Measurements from ENCODE around the gene ERBB2. TPM values are rescaled to one million over a fixed set of nuclear protein-coding genes. Genes with fewer than 3 reads are reported as not detected.
A peak's percentile ranks its signal among the peaks of the same experiment; 100 is the strongest.
"Not testable (repeated sequence)": the region's sequence is repeated elsewhere in the genome, so short reads cannot be mapped to it uniquely, and the experiment has no call there.

Gene ERBB2
- polyA plus RNA-seq, 4 donors = 166 to 198 (median 183) TPM

GRCh38 chr17:39676198-39676819, 23.6 kb upstream of the ERBB2 start:
- DNase-seq (ENCODE audit: low read depth in 4 of 4, low spot score in 3 of 4) = no peak

GRCh38 chr17:39677072-39677471, 22.8 kb upstream of the ERBB2 start:
- no peak for DNase-seq (ENCODE audit: low read depth in 4 of 4, low spot score in 3 of 4)

DNA sequence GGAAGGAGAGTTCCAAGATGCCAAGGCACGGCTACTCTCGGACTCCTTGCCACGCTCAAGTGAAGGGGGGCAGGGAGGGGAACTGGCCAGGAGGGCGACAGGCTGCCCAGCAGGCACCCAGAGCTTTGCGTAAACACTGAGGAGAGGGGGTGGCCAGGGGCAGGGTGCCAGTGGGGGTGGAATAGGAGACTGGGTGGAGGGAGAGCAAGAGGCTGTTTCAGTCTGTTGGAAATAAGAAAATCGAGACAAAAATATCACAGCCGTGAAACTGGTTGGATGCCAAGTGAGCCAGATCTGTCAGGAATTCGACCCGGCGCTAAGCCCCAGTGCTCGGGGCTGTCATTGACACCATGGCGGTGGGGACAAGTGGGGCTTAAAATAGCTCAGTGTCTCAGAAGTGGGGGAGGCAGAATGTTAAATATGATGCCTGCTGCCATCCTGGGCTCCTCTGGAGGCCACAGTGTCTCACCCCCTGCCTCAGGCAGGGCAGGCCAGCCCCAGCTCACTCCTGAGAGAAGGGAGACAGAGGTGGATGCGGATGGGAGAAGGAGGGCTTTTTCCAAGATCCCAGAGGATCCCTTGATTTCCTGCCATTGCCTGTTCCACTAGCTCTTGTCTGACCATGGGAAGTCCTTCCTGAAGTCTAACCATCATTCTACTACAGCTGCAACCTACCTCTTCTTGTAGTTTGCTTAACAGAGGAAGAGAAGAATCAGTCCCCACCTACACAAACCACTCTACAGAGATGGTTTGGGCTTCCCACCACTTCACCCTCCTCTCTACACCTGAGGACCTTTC, 22.1 kb upstream of the ERBB2 start:
- no peak for DNase-seq (ENCODE audit: low read depth in 4 of 4, low spot score in 3 of 4)

DNA sequence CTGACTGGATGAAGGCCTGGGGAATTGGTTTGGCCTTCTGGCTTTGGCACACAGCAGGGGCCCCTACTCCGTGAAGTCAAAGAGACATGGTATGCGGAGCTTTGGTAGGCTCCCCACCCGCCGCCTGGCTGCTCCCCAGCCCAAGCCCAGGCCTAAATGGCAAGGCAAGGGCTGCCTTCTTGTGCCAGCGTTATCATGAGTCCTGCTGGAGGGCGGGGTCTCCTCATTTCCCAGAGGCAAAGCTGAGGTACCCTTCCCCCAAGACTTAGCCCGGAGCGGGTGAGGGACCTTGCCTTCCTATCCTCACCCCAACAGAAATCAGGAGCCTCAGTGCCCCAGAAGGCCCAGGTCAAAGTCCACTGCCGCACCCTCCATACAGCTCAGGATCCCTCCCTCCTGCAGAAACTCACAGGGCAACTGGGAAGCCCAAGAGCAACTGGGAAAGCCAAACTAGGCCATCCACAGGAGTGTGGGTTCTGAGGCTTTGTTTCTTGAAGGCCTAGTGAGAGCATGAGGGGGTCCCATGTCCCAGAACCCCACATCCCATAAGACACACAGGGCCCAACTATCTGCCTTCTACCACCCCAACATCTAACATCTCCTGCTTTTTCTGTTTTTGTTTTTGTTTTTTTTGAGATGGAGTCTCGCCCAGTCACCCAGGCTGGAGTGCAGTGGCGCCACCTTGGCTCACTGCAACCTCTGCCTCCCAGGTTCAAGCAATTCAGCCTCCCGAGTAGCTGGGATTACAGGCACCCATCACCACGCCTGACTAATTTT, 21.3 kb upstream of the ERBB2 start:
- no peak for DNase-seq (ENCODE audit: low read depth in 4 of 4, low spot score in 3 of 4)

DNA sequence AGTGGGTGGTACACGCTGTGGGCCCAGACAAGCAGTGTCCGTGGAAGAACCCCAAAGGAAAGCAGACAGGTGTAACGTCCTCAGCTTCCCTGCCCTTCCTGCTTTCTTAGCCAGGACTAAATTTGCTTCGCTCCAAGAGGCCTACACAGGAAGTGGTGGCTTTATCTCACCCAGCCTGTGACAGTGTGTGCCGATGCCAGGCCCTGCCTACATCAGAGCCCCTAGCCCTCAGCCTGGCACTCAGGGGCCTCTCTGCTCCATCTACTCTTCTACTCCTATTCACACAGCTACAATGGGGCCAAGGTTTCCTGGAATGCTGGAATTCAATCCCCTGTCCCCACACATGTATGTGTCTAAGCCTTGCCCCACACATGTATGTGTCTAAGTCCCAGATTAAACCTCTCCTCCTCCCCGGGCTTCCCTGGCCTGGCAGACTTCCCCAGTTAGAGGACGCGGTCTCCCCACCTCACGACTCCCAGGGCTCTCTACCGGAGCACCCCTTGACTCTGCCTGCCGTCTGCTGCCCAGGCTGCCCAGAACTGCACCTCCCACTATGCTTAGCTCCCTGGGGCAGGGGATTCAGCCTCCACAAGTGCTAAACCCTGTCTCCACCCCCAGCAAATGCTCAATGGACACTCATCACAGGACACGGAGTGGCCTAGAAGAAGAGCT, 20.2 kb upstream of the ERBB2 start:
- no peak for DNase-seq (ENCODE audit: low read depth in 4 of 4, low spot score in 3 of 4)

- no peak for DNase-seq (ENCODE audit: low read depth in 4 of 4, low spot score in 3 of 4)
Measured at GRCh38 chr17:39683295-39683939, 16.4 kb upstream of the ERBB2 start.

DNA sequence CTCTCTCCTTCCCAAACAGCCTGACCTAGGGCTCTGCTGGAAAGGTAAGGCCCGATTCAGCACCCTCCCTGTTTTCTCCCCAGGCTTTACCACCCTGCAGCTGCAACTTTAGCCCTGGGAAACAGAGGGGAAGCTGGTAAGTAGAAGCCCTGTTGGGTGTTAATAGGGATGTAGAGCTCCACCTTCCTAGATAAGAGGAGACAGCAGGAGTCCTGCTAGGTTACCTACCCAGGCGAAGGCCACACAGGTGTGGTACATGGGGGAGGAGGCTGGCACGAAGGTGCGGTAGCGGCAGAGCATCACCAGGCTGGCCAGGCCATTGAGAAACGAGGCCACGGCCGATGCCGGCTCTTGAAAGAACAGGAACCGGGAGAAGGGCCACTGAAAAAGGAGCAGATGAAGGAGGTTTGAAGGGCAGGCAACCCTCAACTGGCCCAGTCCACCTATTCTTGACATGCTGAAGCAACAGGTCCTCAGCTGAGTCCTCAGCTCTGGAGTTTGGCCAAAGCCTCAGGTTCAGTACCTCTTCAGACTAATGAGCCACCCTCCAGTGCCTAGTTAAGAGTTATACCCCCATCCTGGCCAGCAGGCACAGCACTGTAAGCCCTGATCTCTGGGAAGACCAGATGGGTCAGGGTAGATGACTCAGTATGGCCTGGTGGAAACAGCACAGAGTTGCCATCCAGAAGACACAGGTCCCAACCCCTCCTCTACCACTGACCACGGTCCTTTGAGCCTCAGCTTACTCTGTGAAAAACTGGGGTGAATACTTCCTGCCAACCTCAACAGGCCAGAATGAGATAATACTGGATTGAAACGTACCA, 15.3 kb upstream of the ERBB2 start:
- DNase-seq (ENCODE audit: low read depth in 4 of 4, low spot score in 3 of 4) = no peak

DNA sequence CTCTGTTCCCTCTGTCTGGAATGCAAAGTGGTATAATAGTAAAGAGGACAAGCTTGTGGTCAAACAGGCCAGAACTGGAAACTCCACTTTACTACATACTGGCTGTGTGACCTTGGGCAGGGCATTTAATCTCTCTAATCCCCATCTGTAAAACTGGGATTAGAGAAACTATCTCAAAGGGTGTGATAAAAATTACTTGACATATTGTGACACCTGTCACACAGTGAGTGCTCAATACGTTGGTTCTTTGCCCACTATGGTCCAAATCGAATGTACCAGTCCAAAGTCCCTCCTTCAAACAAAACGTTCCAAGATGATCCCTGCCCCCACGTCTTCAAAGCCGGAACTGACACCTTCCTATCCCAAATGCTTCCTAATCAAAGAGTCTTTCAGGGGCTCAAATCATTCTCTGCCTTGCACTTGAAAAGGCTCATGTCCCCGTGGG, 12.7 kb upstream of the ERBB2 start:
- no peak for DNase-seq (ENCODE audit: low read depth in 4 of 4, low spot score in 3 of 4)

- DNase-seq (ENCODE audit: low read depth in 4 of 4, low spot score in 3 of 4) = peak in 2 of 4 donors; percentile 84 to 86
Measured at GRCh38 chr17:39687546-39688474, 12.1 kb upstream of the ERBB2 start, which contains the start of gene PGAP3. TSS of gene PGAP3 (minus strand) at chr17:39688057. CDS start at chr17:39688014, 43 bp downstream.

GRCh38 chr17:39688475-39688835, 11.4 kb upstream of the ERBB2 start:
- DNase-seq (ENCODE audit: low read depth in 4 of 4, low spot score in 3 of 4) = no peak

GRCh38 chr17:39688945-39689344, 10.9 kb upstream of the ERBB2 start:
- DNase-seq (ENCODE audit: low read depth in 4 of 4, low spot score in 3 of 4) = no peak

DNA sequence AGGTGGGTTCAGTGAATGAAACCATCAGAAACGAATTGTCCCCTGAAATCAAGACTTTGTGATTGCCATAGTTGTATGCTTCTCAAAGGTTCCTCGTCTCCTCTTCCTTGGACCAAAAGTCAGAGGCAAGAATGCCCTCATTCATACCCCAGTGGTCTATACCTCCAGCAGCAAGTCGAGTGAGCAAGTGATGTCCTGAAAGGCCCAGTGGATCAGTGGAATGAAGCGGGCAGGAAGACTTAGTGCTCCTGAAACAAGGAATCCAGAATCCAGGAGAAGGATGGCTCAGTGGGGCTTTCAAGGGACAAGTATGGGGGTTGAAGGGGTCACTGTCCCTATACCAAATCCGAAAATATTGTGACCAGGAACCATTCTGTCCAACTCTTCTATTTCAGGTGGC, 5.3 kb upstream of the ERBB2 start:
- no peak for DNase-seq (ENCODE audit: low read depth in 4 of 4, low spot score in 3 of 4)

- DNase-seq (ENCODE audit: low read depth in 4 of 4, low spot score in 3 of 4) = no peak
Measured at GRCh38 chr17:39695089-39695474, 4.8 kb upstream of the ERBB2 start.

DNA sequence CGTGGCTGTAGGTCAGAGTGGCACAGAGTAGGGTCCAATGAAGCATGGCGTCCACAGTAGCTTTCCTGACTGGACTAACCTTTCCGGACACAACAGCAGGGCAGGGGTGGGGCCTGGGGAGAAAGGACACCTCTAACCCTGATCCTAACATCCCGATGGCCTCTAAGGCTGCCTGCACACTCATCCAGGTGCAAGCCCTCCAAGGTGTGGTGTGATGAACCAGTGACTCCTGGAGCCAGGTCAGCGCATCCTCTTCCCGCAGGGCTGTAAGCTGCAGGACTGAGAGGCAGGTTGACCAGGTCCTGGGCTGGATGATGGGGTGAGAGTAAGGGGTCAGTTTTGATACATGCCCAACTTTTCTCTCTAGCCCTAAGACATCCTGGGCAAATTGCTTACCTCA, 3.1 kb upstream of the ERBB2 start:
- DNase-seq (ENCODE audit: low read depth in 4 of 4, low spot score in 3 of 4) = no peak

GRCh38 chr17:39697961-39698360, 1.9 kb upstream of the ERBB2 start:
- DNase-seq (ENCODE audit: low read depth in 4 of 4, low spot score in 3 of 4) = no peak

DNA sequence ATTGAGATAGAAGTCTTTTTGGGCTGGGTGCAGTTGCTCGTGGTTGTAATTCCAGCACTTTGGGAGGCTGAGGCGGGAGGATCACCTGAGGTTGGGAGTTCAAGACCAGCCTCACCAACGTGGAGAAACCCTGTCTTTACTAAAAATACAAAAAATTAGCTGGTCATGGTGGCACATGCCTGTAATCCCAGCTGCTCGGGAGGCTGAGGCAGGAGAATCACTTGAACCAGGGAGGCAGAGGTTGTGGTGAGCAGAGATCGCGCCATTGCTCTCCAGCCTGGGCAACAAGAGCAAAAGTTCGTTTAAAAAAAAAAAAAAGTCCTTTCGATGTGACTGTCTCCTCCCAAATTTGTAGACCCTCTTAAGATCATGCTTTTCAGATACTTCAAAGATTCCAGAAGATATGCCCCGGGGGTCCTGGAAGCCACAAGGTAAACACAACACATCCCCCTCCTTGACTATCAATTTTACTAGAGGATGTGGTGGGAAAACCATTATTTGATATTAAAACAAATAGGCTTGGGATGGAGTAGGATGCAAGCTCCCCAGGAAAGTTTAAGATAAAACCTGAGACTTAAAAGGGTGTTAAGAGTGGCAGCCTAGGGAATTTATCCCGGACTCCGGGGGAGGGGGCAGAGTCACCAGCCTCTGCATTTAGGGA, 577 bp upstream of the ERBB2 start:
- not testable (repeated sequence) for DNase-seq (ENCODE audit: low read depth in 4 of 4, low spot score in 3 of 4)

DNA sequence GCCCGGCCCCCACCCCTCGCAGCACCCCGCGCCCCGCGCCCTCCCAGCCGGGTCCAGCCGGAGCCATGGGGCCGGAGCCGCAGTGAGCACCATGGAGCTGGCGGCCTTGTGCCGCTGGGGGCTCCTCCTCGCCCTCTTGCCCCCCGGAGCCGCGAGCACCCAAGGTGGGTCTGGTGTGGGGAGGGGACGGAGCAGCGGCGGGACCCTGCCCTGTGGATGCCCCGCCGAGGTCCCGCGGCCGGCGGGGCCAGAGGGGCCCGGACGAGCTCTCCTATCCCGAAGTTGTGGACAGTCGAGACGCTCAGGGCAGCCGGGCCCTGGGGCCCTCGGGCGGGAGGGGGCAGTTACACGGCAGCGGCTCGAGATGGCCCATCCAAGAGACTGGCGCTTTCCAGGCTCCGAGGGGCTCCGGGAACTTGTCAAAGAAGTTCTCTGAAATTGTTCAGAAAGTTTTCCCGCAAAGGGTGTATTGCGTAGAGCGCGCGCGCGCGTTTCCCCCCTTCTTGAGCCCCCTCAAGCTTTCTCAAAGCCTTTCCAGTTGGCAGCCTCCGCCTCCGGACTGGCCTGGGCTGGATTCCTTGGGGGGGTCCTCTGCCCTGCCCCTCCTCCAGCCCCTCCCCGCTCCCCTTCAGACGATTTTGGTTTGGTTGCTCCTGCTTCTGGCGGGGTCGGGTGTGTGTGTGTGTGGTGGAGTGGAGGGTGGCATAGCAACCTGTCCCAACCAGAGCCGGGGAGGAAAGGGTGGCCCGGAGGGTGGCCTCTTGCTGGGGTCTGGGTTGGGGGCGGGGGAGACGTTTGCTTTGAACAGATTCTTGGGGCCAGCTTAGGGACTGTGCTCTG, 504 bp downstream of the ERBB2 start:
- DNase-seq (ENCODE audit: low read depth in 4 of 4, low spot score in 3 of 4) = no peak

Data from right renal pelvis (tissue), 4 donors.